Tibial artery (tissue), 4 donors: ENCODE data around the gene CES3.

Experiments
- DNase-seq, 2 donors: peaks; one replicate each; pipeline ENCODE4 v3.0.0-alpha.2; 2019
- H3K27ac ChIP-seq, 2 donors: fragments of 200-600 bp; sonication (generic) in 1 of 2; 1 replicate in 1 of 2; 2 replicates in 1 of 2; pipeline ENCODE4 v1.5.1; 2018 to 2019; ENCODE audit warnings: mild to moderate bottlenecking in 1 of 2
- H3K27me3 ChIP-seq, 2 donors: fragments of 200-600 bp; sonication (generic) in 1 of 2; one replicate each; pipeline versions ENCODE4 v1.5.1 to v1.6.0; 2016 to 2019
- H3K36me3 ChIP-seq, 3 donors: fragments of 200-600 bp; sonication (generic) in 2 of 3; one replicate each; pipeline ENCODE4 v1.5.1; 2016 to 2019; ENCODE audit warnings: mild to moderate bottlenecking in 2 of 3
- H3K4me1 ChIP-seq, 4 donors: fragments of 200-600 bp; sonication (generic) in 2 of 4; 1 replicate in 3 of 4; 2 replicates in 1 of 4; pipeline ENCODE4 v1.5.1; 2016 to 2019
- H3K4me3 ChIP-seq, 2 donors: fragments of 200-600 bp; sonication (generic) in 1 of 2; 1 replicate in 1 of 2; 2 replicates in 1 of 2; pipeline ENCODE4 v1.5.1; 2018 to 2019; ENCODE audit warnings: mild to moderate bottlenecking in 2 of 2
- H3K9me3 ChIP-seq, 3 donors: fragments of 200-600 bp; sonication (generic) in 1 of 3; one replicate each; pipeline ENCODE4 v1.5.1; 2016 to 2019
- intact Hi-C: fragments of 100-400 bp; cut with DNase I; formaldehyde crosslinking; loops from one replicate; pipeline ENCODE4 v1.15.0; 2023; ENCODE audit warnings: low total_unique reads
- TF ChIP-seq, protein P1 (sequence below), 2 experiments: fragments of 200-600 bp in 1 of 2; fragments of 450-650 bp in 1 of 2; IDR thresholded peaks; one replicate each; pipeline ENCODE4 v1.5.1; 2017 to 2019; ENCODE audit warnings: antibody characterized with exemption in 2 of 2, mild to moderate bottlenecking in 1 of 2, moderate library complexity in 1 of 2

The CES3 gene

DNA sequence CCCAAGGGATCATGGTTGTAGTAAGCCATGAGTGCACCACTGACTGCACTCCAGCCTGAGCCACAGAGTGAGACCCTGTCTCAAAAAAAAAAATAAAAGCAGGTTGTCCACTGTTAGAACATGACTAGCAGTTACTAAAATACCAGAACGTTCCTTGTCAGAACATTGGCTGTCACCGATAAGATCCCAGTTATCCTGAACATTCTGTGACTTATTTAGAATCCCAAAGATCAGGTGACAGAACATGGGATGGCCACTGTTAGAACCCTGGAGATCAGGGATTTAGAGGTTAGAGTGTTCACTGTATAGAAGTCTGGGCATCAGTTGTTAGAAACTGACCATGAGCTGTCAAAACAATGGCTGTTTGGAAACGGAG lies 35.9 kb downstream of the CES3 start:
- no peak for DNase-seq
- Histone ChIP-seq H3K27ac (peak overlapping the region; percentile 79 to 81), H3K27me3 (no peaks in the 10 kb centered on the region), H3K9me3 (no peaks in the 10 kb centered on the region), H3K4me3 (no peak overlapping the region), H3K4me1 (peaks cover 0 to 38% (median 36%) of the 10 kb centered on the region in 4 donors), H3K36me3 (no peaks in the 10 kb centered on the region)
- TF ChIP-seq, protein P1, sequence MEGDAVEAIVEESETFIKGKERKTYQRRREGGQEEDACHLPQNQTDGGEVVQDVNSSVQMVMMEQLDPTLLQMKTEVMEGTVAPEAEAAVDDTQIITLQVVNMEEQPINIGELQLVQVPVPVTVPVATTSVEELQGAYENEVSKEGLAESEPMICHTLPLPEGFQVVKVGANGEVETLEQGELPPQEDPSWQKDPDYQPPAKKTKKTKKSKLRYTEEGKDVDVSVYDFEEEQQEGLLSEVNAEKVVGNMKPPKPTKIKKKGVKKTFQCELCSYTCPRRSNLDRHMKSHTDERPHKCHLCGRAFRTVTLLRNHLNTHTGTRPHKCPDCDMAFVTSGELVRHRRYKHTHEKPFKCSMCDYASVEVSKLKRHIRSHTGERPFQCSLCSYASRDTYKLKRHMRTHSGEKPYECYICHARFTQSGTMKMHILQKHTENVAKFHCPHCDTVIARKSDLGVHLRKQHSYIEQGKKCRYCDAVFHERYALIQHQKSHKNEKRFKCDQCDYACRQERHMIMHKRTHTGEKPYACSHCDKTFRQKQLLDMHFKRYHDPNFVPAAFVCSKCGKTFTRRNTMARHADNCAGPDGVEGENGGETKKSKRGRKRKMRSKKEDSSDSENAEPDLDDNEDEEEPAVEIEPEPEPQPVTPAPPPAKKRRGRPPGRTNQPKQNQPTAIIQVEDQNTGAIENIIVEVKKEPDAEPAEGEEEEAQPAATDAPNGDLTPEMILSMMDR (IDR thresholded peaks at IDR 0.05): no peak
- intact Hi-C loops: no loop called here

DNA sequence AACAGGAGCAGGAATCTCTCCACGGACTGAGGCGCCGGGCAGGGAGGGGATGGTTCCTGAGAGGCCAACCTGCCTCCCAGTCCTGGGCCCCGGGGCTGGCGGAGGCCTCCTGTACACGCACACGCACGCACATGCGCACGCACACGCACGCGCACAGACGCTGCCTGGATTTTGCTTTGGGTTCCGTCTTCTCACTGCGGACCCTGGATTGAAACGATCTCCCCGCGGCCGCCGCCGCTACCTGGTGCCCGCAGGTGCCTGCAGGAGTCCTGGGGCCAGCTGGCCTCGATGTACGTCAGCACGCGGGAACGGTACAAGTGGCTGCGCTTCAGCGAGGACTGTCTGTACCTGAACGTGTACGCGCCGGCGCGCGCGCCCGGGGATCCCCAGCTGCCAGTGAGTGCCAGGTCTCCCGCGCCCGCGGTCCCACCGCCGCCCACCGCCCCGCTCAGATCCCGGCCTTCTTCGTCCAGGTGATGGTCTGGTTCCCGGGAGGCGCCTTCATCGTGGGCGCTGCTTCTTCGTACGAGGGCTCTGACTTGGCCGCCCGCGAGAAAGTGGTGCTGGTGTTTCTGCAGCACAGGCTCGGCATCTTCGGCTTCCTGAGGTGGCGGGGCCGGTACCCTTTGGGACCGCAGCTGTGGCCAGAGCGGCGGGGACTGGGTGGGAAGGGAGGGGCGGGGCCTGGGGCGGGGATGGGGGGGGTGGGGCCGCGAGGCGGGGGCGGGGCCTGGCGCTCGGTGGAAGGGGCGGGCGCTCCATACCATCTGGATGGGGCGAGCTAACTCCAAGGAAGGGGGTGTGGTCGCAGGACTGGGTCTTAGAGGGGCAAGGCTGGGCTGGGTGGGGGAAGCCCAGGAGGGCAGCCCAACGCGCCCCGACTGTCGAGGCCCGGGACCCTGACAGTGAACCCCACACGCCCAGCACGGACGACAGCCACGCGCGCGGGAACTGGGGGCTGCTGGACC lies 39.6 kb downstream of the CES3 start:
- Histone ChIP-seq H3K4me3 (peak overlapping the region; percentile 58 to 68), H3K4me1 (peaks cover 0 to 37% (median 36%) of the 10 kb centered on the region in 4 donors), H3K27ac (peak overlapping the region; percentile 76 to 77), H3K36me3 (peaks cover 0 to 10% (median 0%) of the 10 kb centered on the region in 3 donors), H3K27me3 (no peaks in the 10 kb centered on the region), H3K9me3 (no peaks in the 10 kb centered on the region)
- intact Hi-C loops: no loop called here
- TF ChIP-seq, protein P1 (IDR thresholded peaks at IDR 0.05): no peak
- DNase-seq: peak; percentile 55 to 79

GRCh38 chr16:67001726-67002125 lies 40.7 kb downstream of the CES3 start:
- H3K36me3 ChIP-seq: peaks cover 0 to 10% (median 0%) of the 10 kb centered on the region in 3 donors

DNA sequence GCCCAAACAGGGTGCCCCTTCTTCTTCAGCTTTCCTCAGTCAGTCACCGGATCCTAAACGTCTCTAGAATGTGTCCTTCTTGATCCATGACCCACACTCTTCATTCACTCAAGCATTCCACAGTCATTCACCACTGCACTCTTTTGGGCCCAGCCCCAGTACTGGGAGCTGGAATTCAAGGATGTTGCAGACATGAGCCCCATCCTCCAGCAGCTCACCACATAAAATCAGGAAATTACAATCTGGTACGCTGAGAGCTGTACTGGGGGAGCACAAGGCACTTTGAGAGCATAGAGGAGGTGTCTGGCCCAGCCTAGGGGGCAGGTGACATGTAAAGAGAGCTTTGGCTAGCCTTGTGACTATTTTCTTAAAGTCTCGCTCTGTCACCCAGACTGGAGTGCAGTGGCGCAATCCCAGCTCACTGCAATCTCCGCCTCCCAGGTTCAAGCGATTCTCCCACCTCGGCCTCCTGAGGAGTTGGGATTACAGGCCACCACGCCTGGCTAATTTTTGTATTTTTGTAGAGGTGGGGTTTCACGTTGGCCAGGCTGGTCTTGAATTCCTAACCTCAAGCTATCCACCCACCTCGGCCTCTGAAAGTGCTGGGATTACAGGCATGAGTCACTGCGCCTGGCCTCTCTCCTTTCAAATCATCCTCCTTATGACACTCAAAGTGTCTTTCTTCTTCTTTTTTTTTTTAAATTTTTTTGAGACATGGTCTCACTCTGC lies 46.0 kb downstream of the CES3 start:
- no peak for DNase-seq
- Histone ChIP-seq H3K27me3 (no peaks in the 10 kb centered on the region), H3K4me1 (no peaks in the 10 kb centered on the region), H3K4me3 (no peak overlapping the region), H3K9me3 (no peaks in the 10 kb centered on the region), H3K36me3 (peaks cover 0 to 10% (median 0%) of the 10 kb centered on the region in 3 donors), H3K27ac (no peak overlapping the region)
- intact Hi-C loops: no loop called here
- TF ChIP-seq, protein P1 (IDR thresholded peaks at IDR 0.05): no peak

More at GRCh38 chr16:67001726-67002125, 40.7 kb downstream of the CES3 start:
- intact Hi-C loops: no loop called here
- Histone ChIP-seq H3K27ac (no peak overlapping the region), H3K27me3 (no peaks in the 10 kb centered on the region), H3K9me3 (no peaks in the 10 kb centered on the region), H3K4me3 (no peak overlapping the region), H3K4me1 (peaks cover 0 to 28% (median 27%) of the 10 kb centered on the region in 4 donors)
- DNase-seq: no peak
- TF ChIP-seq, protein P1 (IDR thresholded peaks at IDR 0.05): no peak

DNA sequence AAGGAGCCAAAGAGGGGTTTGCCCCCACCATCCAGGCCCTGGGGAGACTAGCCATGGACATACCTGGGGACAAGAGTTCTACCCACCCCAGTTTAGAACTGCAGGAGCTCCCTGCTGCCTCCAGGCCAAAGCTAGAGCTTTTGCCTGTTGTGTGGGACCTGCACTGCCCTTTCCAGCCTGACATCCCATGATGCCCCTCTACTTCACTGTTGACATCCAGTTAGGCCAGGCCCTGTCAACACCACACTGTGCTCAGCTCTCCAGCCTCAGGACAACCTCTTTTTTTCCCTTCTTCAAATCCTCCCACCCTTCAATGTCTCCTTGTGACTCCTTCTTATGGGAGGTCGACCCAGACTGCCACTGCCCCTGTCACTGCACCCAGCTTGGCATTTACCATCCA lies 48.1 kb downstream of the CES3 start:
- Histone ChIP-seq H3K4me3 (no peak overlapping the region), H3K27me3 (no peaks in the 10 kb centered on the region), H3K9me3 (no peaks in the 10 kb centered on the region), H3K27ac (no peak overlapping the region), H3K36me3 (peaks cover 0 to 5% (median 0%) of the 10 kb centered on the region in 3 donors), H3K4me1 (peaks cover 0 to 15% (median 10%) of the 10 kb centered on the region in 4 donors)
- no peak for DNase-seq
- intact Hi-C loops: no loop called here
- TF ChIP-seq, protein P1 (IDR thresholded peaks at IDR 0.05): no peak
